GM21360 (cell line): ENCODE data around the gene TACC2.
"Not testable (repeated sequence)": the region's sequence is repeated elsewhere in the genome, so short reads cannot be mapped to it uniquely, and the experiment has no call there.

ENCODE experiments used
- ATAC-seq: cut with Tn5 transposase; IDR thresholded peaks from one replicate; pipeline ENCODE4 v1.9.1; 2021; ENCODE audit warnings: mild to moderate bottlenecking, moderate library complexity; ENCODE audit not compliant: unreplicated experiment

The TACC2 gene

GRCh38 chr10:121988361-121989324, at the start of gene TACC2:
Gene TACC2 (plus strand): TSS chr10:121989163. CDS start chr10:122021982, 32,819 bp downstream.
- ATAC-seq = no peak

GRCh38 chr10:121941532-121941931, 47.4 kb upstream of the TACC2 start:
- ATAC-seq = no peak

DNA sequence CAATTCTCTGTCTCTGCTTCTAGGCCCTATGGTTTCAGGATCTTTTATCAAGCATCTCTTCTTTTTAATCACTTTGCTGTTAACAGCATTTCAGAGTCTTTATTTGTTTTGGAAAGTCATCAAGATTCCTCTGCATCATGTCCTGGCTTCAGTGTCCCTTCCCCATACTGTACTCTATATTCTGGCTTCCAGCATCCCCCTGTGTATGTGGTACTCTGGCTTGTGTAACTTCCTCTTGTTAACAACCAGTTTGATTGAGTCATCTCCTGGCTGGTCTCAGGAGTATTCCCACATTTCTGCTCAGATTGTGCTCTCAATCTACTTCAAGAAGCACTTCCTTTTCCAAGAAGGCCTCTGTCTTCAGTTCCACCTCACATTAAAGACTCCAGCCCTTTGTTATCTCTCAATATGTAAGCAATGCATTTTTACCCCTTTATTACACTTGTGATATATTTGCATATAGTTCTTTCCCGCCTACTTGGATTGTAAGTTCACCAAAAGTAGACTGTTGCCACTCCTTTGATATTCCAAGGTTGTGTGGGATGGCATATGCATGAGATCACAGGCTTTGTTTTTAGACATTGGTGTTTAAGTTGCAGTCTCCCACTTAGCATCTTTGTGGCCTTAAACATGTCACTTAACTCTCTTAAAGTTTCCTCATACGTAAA, 46.1 kb upstream of the TACC2 start:
- ATAC-seq = no peak

- no peak for ATAC-seq
Measured at GRCh38 chr10:121947343-121948330, 41.3 kb upstream of the TACC2 start.

DNA sequence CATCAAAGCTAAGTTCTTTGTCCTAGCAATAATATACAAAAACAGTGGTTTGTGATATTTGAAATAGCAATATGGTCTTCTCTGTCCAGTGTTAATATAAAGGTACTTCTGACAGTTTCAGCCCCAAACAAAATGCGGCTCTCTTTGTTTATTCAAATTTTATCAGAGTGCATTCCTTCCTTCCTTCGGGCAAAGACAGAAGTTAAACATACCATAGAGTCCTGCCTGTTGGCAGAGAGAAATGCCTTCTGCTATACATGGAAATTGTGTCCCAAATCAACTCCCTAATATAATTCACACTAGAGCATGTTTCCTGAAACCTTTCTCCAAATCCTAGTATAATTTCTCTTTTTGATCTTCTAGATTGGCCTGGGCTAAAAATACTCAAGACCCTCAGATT, 39.9 kb upstream of the TACC2 start:
- ATAC-seq = no peak

GRCh38 chr10:121949451-121949850, 39.5 kb upstream of the TACC2 start:
- no peak for ATAC-seq

GRCh38 chr10:121952226-121952625, 36.7 kb upstream of the TACC2 start:
- ATAC-seq = no peak

DNA sequence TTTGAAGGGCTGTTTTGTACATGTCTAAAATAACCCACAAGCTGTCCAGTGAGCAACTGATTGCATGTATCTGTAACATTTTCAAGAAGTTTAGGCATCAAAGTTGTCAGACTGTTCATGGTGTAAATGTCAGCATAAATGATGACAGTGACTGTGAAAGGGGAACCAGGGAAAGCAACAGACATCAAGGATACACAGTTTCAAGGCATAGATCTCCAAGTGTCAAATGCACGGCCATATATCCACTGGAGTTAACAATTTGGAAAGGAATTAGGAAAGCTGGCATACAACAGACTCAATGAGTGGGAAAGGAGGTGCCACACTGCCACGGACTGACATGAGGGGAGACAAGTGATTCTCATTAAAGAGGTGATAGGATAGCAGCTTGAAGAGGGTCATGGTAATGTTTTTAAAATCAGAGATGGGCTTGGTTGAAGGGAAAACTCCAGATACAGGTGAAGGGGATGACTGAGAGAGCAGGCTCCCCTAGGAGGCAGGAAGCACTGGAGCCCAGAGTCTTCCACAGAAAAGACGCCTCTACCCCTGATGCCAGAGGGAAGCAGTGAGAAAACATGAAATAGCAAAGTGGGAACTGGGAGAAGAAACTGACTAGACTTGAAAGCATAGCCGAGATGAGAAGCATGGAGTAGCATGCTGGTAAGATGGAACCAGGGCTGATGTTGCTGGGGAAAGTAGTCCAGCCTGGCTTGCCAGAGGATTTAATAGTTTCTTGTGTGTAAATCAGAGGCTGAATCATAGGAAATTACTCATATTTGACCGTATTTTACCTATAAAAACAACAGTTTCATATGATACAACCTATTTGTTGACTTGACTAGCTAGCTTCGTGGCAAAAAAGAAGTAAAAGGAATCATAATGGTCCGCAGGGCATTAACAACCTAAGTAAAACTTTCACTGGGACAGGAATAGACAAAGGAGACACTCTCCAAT, 32.6 kb upstream of the TACC2 start:
- ATAC-seq = no peak

DNA sequence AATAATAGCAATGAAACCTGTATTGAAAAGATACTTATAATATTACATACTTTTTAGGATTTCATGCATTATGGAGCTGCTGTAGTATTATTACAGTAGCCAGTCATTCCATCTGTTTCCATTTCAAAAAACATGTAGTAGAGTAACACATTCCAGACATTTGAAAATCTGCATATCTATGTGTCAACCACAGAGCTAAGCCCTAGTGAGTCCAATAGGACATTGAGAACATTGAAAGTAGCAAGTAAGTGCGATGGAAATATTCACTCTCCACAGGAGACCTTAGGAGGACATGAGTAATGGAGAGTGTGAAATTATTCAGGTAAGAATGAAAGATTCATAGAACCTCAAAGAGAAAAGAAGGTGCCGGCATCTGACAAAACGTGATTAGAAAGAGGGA, 29.3 kb upstream of the TACC2 start:
- no peak for ATAC-seq

- no peak for ATAC-seq
Measured at GRCh38 chr10:121961456-121961855, 27.5 kb upstream of the TACC2 start.

DNA sequence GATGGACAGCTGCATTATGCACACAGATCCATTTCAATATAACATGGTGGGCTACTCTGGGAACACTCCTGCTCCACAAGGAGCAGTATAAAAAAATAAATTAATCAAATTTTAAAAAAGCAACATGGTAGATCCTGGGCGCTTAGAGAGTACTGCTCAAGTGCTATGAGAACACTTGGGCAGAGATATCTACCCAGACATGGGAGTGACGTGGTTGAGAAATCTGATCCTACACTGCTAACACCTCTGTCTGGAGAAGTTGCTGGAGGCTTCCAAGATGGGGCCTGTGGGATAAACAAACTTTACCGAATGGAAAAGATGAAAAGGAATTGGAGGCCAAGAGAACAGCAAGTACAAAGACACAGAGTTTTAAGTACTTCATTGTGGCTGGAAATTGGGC, 23.0 kb upstream of the TACC2 start:
- ATAC-seq = no peak

- ATAC-seq = not testable (repeated sequence)
Measured at GRCh38 chr10:121969086-121969485, 19.9 kb upstream of the TACC2 start.

- peak; percentile 33 for ATAC-seq
Measured at GRCh38 chr10:121974019-121974534, 14.9 kb upstream of the TACC2 start.

GRCh38 chr10:121974535-121975294, 14.2 kb upstream of the TACC2 start, which contains the start of gene NSMCE4A:
Gene NSMCE4A (minus strand): TSS chr10:121975217. CDS start chr10:121975165, 52 bp downstream.
- peak; percentile 78 for ATAC-seq

DNA sequence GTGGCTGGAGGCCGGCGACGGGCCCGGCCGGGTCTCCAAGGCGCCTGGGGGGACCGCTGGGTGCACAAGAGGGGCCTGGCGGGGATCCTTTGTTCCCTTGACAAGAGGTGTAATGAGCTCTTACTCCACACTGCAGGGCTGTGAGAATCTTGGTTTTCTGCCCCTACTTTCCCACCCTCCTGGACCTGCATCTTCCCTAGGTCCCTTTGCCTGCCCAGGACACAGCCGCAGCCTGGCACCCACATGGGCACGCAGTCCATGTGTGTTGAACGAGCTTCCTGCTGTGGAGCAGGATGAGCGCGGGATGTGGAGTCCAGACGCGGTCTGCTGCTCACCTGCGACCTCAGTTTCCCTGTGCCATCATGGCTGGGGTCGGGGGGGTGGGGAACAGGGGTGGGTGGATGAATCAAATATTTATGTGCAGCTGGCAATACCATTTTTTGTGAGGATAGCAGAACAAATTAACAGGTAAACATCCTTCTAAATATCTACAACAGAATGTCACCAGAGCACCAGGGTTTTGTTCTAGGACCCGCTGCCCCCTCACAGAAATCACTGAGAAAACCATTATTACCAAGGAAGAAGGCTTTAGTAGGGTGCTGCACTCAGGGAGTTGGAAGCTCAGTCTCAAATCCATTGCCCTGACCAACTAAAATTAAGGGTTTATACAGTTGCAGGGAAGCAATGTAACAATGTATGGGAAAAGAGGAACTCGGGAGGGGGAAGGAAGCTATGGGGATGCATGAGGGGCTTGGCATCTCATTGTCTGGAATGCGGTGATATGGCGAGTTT, 13.5 kb upstream of the TACC2 start:
- ATAC-seq = no peak

GRCh38 chr10:121976607-121977006, 12.4 kb upstream of the TACC2 start:
- no peak for ATAC-seq

DNA sequence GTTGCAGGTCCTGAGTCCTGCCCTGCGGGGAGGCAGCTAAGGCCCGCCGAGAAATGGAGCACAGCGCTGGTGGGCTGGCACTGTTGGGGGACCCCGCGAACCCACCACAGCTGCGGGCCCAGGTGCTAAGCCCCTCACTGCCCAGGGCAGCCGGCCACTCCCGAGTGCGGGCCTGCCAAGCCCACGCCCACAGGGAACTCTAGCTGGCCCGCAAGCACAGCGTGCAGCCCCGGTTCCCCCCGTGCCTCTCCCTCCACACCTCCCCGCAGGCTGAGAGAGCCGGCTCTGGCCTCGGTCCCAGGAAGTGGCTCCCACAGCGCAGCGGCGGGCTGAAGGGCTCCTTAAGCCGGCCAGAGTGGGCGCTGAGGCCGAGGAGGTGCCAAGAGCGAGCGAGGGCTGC, 10.5 kb upstream of the TACC2 start:
- no peak for ATAC-seq

- ATAC-seq = no peak
Measured at GRCh38 chr10:121981346-121981745, 7.6 kb upstream of the TACC2 start.
